A549 (cell line): Measurements from ENCODE around the gene MORC2.

ENCODE experiments used
- BHLHE40 ChIP-seq: IDR thresholded peaks from 2 replicates; pipeline ENCODE4 v1.6.1; 2012; ENCODE audit warnings: low read depth, low read length, inconsistent platforms
- CBX8 ChIP-seq: fragments of 200-600 bp; sonication (generic); IDR thresholded peaks from 2 replicates; pipeline ENCODE4 v1.6.1; 2016
- EP300 ChIP-seq, 2 experiments: fragments of >200 bp; sonication (Bioruptor Twin); formaldehyde crosslinking; IDR thresholded peaks; 2 replicates in 1 of 2; 3 replicates in 1 of 2; pipeline ENCODE4 v1.6.1; 2016 to 2017
- ESRRA ChIP-seq: fragments of 150-350 bp; IDR thresholded peaks from 2 replicates; pipeline ENCODE4 v1.6.1; 2014; ENCODE audit warnings: mild to moderate bottlenecking, low read length, borderline replicate concordance
- FOSL2 ChIP-seq, 2 experiments: fragments of 450-650 bp in 1 of 2; fragments of >200 bp in 1 of 2; sonication (Bioruptor Twin) in 1 of 2; formaldehyde crosslinking; IDR thresholded peaks; 2 replicates each; pipeline versions ENCODE4 v1.5.0 to v1.6.1; 2016 to 2020; ENCODE audit warnings: mild to moderate bottlenecking in 1 of 2, moderate library complexity in 1 of 2
- JUNB ChIP-seq: fragments of >200 bp; sonication (Bioruptor Twin); formaldehyde crosslinking; IDR thresholded peaks from 2 replicates; pipeline ENCODE4 v1.6.1; 2016
- MAFK ChIP-seq: fragments of 450-650 bp; IDR thresholded peaks from 2 replicates; pipeline ENCODE4 v1.6.1; 2014; ENCODE audit not compliant: partially characterized antibody
- MAZ ChIP-seq: fragments of 150-350 bp; IDR thresholded peaks from 2 replicates; pipeline ENCODE4 v1.6.1; 2014; ENCODE audit warnings: antibody characterized with exemption, low read depth, low read length, borderline replicate concordance
- POLR2A ChIP-seq: IDR thresholded peaks from 2 replicates; pipeline ENCODE4 v1.6.1; 2012; ENCODE audit warnings: mild to moderate bottlenecking, low read length
- SMC3 ChIP-seq: fragments of >200 bp; sonication (Bioruptor Twin); formaldehyde crosslinking; IDR thresholded peaks from 3 replicates; pipeline ENCODE4 v1.6.1; 2018; ENCODE audit warnings: inconsistent platforms
- TP53 ChIP-seq: fragments of 250-450 bp; sonication (Bioruptor Pico); IDR thresholded peaks from 2 replicates; pipeline ENCODE4 v1.5.0; 2021; ENCODE audit warnings: mild to moderate bottlenecking, moderate library complexity
- TF ChIP-seq, protein P1 (sequence below): fragments of >200 bp; sonication (Bioruptor Twin); formaldehyde crosslinking; IDR thresholded peaks from 3 replicates; pipeline ENCODE4 v1.5.1; 2016
- TF ChIP-seq, protein P2 (sequence below): fragments of 200-600 bp; sonication (generic); IDR thresholded peaks from 2 replicates; pipeline ENCODE4 v1.6.1; 2016; ENCODE audit warnings: antibody characterized with exemption, mild to moderate bottlenecking, moderate library complexity

DNA sequence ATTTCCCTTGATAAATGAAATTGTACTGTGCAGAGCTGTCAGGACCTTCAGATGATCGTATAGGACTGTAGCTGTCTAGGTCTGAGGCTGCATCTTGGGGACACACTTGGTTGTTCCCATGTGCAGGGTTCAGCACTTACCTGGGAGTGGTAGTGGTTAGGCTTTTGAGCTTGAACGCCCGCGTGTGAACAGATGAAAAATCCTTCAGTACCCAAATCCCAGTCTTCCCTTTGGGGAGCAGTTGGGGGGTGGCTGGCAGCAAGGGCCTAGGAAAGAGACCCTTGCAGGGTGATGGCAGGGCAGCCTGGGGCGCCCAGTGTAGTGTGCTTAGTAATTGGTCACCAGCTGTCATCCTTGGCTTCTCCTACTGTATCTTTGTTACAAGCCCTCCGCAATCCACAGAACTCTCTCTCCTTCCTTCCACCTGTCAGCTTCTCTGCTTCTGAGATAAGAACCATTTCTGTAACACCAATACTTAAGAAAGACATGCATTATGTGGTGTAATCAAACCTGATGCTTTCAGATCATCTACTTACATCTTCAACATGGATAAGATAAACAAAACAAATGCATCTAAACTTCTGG lies 64.6 kb downstream of the MORC2 start:
- TF ChIP-seq, protein P1, sequence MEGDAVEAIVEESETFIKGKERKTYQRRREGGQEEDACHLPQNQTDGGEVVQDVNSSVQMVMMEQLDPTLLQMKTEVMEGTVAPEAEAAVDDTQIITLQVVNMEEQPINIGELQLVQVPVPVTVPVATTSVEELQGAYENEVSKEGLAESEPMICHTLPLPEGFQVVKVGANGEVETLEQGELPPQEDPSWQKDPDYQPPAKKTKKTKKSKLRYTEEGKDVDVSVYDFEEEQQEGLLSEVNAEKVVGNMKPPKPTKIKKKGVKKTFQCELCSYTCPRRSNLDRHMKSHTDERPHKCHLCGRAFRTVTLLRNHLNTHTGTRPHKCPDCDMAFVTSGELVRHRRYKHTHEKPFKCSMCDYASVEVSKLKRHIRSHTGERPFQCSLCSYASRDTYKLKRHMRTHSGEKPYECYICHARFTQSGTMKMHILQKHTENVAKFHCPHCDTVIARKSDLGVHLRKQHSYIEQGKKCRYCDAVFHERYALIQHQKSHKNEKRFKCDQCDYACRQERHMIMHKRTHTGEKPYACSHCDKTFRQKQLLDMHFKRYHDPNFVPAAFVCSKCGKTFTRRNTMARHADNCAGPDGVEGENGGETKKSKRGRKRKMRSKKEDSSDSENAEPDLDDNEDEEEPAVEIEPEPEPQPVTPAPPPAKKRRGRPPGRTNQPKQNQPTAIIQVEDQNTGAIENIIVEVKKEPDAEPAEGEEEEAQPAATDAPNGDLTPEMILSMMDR, result no peak
- TF ChIP-seq POLR2A (no peak), CBX8 (no peak), MAFK (no peak), SMC3 (no peak), TP53 (CRISPR knock-in tag) (no peak), ESRRA (no peak), FOSL2 (IDR thresholded peaks at IDR 0.05) (no peak), FOSL2 (CRISPR knock-in tag; IDR thresholded peaks at IDR 0.05) (no peak), BHLHE40 (no peak), EP300 (IDR thresholded peaks at IDR 0.05) (no peak), MAZ (no peak), JUNB (no peak)
- TF ChIP-seq, protein P2, sequence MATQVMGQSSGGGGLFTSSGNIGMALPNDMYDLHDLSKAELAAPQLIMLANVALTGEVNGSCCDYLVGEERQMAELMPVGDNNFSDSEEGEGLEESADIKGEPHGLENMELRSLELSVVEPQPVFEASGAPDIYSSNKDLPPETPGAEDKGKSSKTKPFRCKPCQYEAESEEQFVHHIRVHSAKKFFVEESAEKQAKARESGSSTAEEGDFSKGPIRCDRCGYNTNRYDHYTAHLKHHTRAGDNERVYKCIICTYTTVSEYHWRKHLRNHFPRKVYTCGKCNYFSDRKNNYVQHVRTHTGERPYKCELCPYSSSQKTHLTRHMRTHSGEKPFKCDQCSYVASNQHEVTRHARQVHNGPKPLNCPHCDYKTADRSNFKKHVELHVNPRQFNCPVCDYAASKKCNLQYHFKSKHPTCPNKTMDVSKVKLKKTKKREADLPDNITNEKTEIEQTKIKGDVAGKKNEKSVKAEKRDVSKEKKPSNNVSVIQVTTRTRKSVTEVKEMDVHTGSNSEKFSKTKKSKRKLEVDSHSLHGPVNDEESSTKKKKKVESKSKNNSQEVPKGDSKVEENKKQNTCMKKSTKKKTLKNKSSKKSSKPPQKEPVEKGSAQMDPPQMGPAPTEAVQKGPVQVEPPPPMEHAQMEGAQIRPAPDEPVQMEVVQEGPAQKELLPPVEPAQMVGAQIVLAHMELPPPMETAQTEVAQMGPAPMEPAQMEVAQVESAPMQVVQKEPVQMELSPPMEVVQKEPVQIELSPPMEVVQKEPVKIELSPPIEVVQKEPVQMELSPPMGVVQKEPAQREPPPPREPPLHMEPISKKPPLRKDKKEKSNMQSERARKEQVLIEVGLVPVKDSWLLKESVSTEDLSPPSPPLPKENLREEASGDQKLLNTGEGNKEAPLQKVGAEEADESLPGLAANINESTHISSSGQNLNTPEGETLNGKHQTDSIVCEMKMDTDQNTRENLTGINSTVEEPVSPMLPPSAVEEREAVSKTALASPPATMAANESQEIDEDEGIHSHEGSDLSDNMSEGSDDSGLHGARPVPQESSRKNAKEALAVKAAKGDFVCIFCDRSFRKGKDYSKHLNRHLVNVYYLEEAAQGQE, result no peak
